ENCODE measurements around the gene HERC4. TPM values are rescaled to one million over a fixed set of nuclear protein-coding genes. Genes with fewer than 3 reads are reported as not detected.
"Not testable (repeated sequence)": the region's sequence is repeated elsewhere in the genome, so short reads cannot be mapped to it uniquely, and the experiment has no call there.

HERC4 gene
- total RNA-seq, 2 experiments from 2014 or later, result 39.5 to 41.1 TPM

- ChIA-PET CTCF (interaction anchor here (0.7 kb wide), 1 partner anchor 12 kb away, joined by 3 read pairs; no protein-coding TSS in a partner anchor), POLR2A (no interaction called here)
Observed at GRCh38 chr10:68053553-68053952, 21.5 kb downstream of the HERC4 start.

DNA sequence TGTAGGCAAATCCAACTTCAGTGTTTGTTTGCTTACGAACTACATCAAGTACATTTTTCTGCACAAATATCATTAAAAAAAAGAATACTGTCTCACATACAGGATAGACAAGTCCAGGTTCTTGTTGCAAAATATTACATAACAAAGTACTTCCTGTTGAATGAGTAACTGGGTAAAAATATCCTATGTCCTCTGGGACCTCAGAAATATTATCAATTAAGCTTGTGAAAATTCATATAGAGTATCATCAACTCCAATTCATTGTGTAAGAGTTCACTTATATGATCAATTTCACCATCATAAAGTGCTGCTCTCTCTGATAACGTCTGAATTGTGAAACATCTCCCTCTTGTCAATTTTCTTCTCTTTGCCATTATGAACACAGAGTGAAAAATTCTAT lies 22.6 kb downstream of the HERC4 start:
- CTCF ChIA-PET, result no interaction called here
- POLR2A ChIA-PET, result no interaction called here

DNA sequence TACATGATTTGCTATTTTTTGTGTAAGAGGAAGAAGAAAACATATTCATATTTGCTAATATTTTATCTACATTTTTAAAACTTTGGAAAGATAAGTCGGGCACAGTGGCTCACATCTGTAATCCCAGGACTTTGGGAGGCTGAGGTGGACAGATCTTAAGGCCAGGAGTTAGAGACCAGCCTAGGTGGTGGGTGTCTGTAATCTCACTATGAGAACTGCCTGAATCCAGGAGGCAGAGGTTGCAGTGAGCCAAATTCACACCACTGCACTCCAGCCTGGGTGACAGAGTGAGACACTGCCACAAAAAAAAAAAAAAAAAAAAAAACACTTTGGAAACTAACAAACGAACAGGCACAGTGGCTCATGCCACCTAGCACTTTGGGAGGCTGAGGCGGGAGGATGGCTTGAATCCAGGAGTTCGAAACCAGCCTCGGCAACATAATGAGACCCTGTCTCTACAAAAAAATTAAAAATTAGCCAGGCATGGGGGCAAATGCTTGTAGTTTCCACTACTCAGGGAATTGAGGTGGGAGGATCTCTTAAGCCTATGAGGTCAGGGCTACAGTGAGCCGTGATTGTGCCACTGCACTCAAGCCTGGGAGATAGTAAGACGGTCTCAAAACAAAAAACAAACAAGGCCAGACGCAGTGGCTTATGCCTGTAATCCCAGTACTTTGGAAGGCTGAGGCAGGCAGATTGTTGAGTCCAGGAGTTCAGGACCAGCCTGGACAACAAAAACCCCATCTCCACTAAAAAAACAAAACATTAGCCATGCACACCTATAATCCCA lies 25.6 kb downstream of the HERC4 start:
- ChIA-PET POLR2A (no interaction called here), CTCF (no interaction called here)

- ChIA-PET POLR2A (no interaction called here), CTCF (no interaction called here)
Observed at GRCh38 chr10:68047554-68048327, 27.3 kb downstream of the HERC4 start.

DNA sequence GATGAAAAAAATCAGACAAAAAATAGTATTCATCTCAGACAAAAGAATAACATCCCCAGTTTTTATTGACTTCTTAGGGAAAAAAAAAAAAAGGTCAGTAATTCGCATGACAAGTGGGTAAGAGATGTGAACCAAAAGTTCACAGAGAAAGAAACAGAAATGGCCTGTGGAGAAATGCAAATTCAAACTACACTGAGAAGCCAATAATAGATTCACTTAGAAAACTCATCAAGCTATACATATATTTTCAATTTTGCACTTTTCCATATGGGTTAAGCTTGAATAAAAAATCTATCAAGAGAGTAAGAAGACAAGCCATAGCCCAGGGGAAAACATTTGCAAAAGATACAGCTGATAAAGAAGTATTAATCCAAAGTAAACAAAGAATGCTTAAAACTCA lies 28.0 kb downstream of the HERC4 start:
- CTCF ChIA-PET, result no interaction called here
- POLR2A ChIA-PET, result no interaction called here

DNA sequence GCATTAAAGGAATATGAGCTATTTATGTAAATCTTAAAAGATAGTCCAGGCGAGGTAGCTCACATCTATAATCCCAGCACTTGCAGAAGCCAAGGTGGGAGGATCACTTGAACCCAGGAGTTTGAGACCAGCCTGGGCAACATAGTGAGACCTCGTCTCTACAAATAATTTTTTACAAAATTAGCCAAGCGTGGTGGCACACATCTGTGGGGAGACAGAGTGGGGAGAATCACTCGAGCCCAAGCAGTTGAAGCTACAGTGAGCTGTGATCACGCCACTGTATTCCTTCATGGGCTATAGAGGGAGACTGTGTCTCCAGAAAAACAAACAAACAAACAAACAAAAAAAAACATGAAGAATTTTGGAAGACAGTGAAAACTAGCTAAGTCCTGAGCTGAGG lies 28.4 kb downstream of the HERC4 start:
- CTCF ChIA-PET, result no interaction called here

DNA sequence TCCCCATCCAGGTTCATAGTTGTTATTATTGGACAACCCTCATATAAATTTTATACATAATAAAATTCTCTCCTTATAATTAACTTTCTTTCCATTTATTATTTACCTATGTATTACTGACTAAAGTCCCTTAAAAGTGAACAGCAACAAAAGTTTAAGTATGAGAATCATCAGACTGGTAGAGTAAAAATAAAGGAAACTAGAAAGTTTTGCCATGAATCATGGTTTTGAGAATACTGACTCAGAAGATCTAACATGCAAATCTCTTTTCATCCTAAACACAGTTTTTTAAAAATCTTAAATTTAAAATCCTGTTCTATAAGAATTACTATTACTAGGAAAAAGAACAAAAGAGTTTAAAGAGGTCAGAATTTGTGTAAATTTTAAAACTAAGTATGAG lies 32.1 kb downstream of the HERC4 start:
- CTCF ChIA-PET, result no interaction called here
- POLR2A ChIA-PET, result no interaction called here

More for the DNA sequence above, 28.4 kb downstream of the HERC4 start:
- POLR2A ChIA-PET, result no interaction called here

DNA sequence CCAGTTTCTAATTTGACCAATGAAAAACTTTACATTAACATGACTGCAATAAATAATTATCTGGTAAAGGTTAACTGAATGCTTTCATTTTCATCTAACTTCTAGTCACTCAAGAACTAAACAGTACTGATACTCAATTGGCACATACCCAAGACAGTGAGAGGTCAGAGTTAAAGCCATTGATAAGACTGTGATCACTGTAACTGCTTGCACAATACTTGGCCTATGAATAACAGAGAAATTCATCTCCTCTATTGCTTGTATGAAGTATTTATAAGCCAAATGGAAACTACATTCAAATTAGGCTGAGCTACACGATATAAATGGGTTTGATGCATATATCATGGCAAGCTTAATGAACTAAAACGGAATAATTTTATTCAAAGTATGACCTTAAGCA lies 43.0 kb downstream of the HERC4 start:
- POLR2A ChIA-PET, result no interaction called here
- CTCF ChIA-PET, result no interaction called here

GRCh38 chr10:68027429-68027828 lies 47.7 kb downstream of the HERC4 start:
- ChIA-PET CTCF (no interaction called here), POLR2A (no interaction called here)

GRCh38 chr10:68023292-68023691 lies 51.8 kb downstream of the HERC4 start:
- ChIA-PET CTCF (no interaction called here), POLR2A (no interaction called here)

DNA sequence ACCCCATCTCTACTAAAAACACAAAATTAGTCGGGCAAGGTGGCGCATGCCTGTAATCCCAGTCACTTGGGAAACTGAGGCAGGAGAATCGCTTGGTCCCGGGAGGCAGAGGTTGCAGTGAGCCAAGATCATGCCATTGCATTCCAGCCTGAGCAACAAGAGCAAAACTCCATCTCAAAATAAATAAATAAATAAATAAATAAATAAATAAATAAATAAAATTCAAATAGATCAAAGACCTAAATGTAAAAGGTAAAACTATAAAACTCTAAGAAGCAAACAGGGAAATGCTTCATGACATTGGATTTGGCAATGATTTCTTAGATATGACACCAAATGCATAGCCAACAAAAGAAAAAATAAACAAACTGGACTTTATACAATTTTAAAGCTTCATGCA lies 52.8 kb downstream of the HERC4 start:
- CTCF ChIA-PET, result not testable (repeated sequence)
- POLR2A ChIA-PET, result interaction anchor here (0.6 kb wide), 1 partner anchor 104 kb away, joined by 6 read pairs; no protein-coding TSS in a partner anchor

DNA sequence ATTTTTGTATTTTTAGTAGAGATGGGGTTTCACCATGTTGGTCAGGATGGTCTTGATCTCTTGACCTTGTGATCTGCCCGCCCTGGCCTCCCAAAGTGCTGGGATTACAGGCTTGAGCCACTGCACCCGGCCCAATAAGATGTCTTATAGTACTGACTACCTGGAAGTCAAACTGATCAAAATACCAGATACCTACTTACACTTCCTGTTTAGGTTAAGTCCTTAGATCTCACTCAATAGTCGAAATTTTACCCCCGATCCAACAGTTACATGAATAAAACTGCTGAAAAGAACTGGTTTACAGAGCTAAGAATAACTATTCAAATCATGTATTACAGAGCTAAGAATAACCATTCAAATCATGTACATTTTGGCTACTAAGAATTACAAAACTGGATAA lies 58.6 kb downstream of the HERC4 start:
- CTCF ChIA-PET, POLR2A ChIA-PET: not testable (repeated sequence)

- ChIA-PET CTCF (no interaction called here), POLR2A (no interaction called here)
Observed at GRCh38 chr10:68010426-68010940, 64.6 kb downstream of the HERC4 start.

DNA sequence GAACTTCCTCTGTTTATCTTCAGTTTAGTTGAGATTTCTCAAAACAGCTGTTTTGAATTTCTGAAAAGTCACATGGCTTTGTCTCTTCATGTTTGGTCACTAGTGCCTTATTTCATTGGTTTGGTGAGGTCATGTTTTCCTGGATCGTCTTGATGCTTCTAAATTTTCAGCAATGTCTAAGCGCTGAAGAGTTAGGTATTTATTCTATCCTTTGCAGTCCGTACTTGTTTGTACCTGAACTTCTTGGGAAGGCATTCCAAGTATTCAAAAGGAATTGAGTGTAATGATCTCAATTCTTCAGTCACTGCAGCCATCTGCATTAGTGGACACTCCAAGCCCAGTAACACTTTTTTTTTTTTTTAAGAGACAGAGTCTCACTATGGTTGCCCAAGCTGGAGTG lies 67.7 kb downstream of the HERC4 start:
- POLR2A ChIA-PET, result no interaction called here
- CTCF ChIA-PET, result no interaction called here

- POLR2A ChIA-PET, result no interaction called here
Observed at GRCh38 chr10:68001539-68001938, 73.5 kb downstream of the HERC4 start.

GRCh38 chr10:68001000-68001399 lies 74.1 kb downstream of the HERC4 start:
- CTCF ChIA-PET, result no interaction called here
- POLR2A ChIA-PET, result no interaction called here

More at GRCh38 chr10:68001539-68001938, 73.5 kb downstream of the HERC4 start:
- CTCF ChIA-PET, result no interaction called here

DNA sequence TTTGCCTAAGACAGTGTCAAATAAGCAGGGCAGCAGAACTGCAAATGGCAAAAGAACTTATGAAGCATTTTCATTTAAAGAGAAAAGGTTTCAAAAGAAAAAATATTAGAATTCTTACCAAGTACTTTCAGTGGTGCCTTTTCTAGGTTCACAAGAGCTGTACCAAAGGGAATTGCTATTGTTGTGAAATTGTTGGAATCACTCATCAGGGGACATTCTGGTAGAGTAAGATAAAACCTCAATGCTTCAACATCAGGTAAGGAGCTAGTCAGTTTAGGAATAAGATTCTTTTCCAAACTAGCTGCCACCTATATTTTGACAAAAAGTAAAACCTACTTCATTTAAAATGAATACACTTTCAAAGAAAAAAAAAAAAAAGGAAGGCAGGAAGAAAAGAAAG lies 85.0 kb downstream of the HERC4 start:
- ChIA-PET POLR2A (no interaction called here), CTCF (no interaction called here)

GRCh38 chr10:67988606-67989005 lies 86.5 kb downstream of the HERC4 start:
- POLR2A ChIA-PET, result interaction anchor here (0.6 kb wide), 1 partner anchor 18 kb away, joined by 5 read pairs; no protein-coding TSS in a partner anchor

GRCh38 chr10:67982603-67983002 lies 92.5 kb downstream of the HERC4 start:
- POLR2A ChIA-PET, result not testable (repeated sequence)
- CTCF ChIA-PET, result interaction anchor here (0.6 to 0.7 kb wide), 2 partner anchors 35 to 175 kb away, joined by 3 read pairs; no protein-coding TSS in a partner anchor

More at GRCh38 chr10:67988606-67989005, 86.5 kb downstream of the HERC4 start:
- CTCF ChIA-PET, result no interaction called here

GRCh38 chr10:67978749-67979148 lies 96.3 kb downstream of the HERC4 start:
- ChIA-PET POLR2A (no interaction called here), CTCF (no interaction called here)

- ChIA-PET POLR2A (interaction anchor here (0.6 kb wide), 1 partner anchor 80 kb away, joined by 3 read pairs; no protein-coding TSS in a partner anchor), CTCF (no interaction called here)
Observed at GRCh38 chr10:67977251-67977650, 97.8 kb downstream of the HERC4 start.
